CD4-positive, alpha-beta T cell (primary cell): ENCODE results near the gene CCDC70. TPM values are rescaled to one million over a fixed set of nuclear protein-coding genes. Genes with fewer than 3 reads are reported as not detected.

Experiments used
- ATAC-seq: fragments of 200-7000 bp; cut with Tn5 transposase; one replicate; pipeline ENCODE4 v1.10.0; 2022; ENCODE audit warnings: mild to moderate bottlenecking; ENCODE audit not compliant: poor library complexity
- CTCF ChIA-PET: fragments of 350-600 bp; sonication (Branson Sonifier 250); formaldehyde crosslinking; loops from one replicate; lab custom pipeline; 2021; ENCODE audit warnings: antibody characterized with exemption, inconsistent platforms; lab: Charles Lee
- POLR2A ChIA-PET: fragments of 350-600 bp; sonication (Branson Sonifier 250); formaldehyde crosslinking; loops from one replicate; lab custom pipeline; 2021; ENCODE audit warnings: antibody characterized with exemption, inconsistent platforms; lab: Charles Lee
- DNase-seq, 14 experiments: peaks; one replicate each; pipeline ENCODE4 v3.0.0-alpha.2; 2013 to 2020; ENCODE audit warnings: mixed read lengths in 2 of 14
- H3K27ac ChIP-seq, 2 donors: one replicate each; pipeline versions ENCODE4 v1.5.1 to v1.7.0; 2013; ENCODE audit warnings: low read length in 2 of 2, low read depth in 1 of 2, mild to moderate bottlenecking in 1 of 2
- H3K27me3 ChIP-seq, 2 experiments: 1 replicate in 1 of 2; 2 replicates in 1 of 2; pipeline versions ENCODE4 v1.6.1 to v1.7.0; 2013; ENCODE audit warnings: low read length in 2 of 2, control low read depth in 1 of 2, mild to moderate bottlenecking in 1 of 2, moderate library complexity in 1 of 2; ENCODE audit not compliant: insufficient read depth in 2 of 2, control insufficient read depth in 1 of 2
- H3K36me3 ChIP-seq: one replicate; pipeline ENCODE4 v1.6.1; 2013; ENCODE audit warnings: low read length, control low read depth; ENCODE audit not compliant: insufficient read depth
- H3K4me1 ChIP-seq: one replicate; pipeline ENCODE4 v1.6.1; 2013; ENCODE audit warnings: low read length, control low read depth; ENCODE audit not compliant: insufficient read depth
- H3K4me3 ChIP-seq: one replicate; pipeline ENCODE4 v1.5.1; 2013; ENCODE audit warnings: mild to moderate bottlenecking, low read length, moderate library complexity
- H3K9me3 ChIP-seq, 2 experiments: 1 replicate in 1 of 2; 2 replicates in 1 of 2; pipeline versions ENCODE4 v1.6.1 to v1.7.0; 2013; ENCODE audit warnings: low read length in 2 of 2, mild to moderate bottlenecking in 2 of 2, control low read depth in 1 of 2, moderate library complexity in 1 of 2; ENCODE audit not compliant: control insufficient read depth in 1 of 2, insufficient read depth in 1 of 2
- H3K27ac Mint-ChIP-seq: one replicate; pipeline ENCODE4 v1.8.0; 2020; ENCODE audit warnings: mixed read lengths
- H3K27me3 Mint-ChIP-seq: one replicate; pipeline ENCODE4 v1.8.0; 2021; ENCODE audit warnings: mixed read lengths
- H3K36me3 Mint-ChIP-seq: one replicate; pipeline ENCODE4 v1.8.0; 2021; ENCODE audit warnings: low read depth, mixed read lengths
- H3K4me1 Mint-ChIP-seq: one replicate; pipeline ENCODE4 v1.8.0; 2021; ENCODE audit warnings: low read depth, mixed read lengths
- H3K4me3 Mint-ChIP-seq: one replicate; pipeline ENCODE4 v1.8.0; 2020; ENCODE audit warnings: mild to moderate bottlenecking, mixed read lengths
- H3K9me3 Mint-ChIP-seq: one replicate; pipeline ENCODE4 v1.8.0; 2020; ENCODE audit warnings: mixed read lengths
- intact Hi-C, 2 experiments: fragments of 100-400 bp; cut with DNase I in 1 of 2; cut with micrococcal nuclease in 1 of 2; formaldehyde crosslinking; loops; one replicate each; pipeline versions ENCODE4 v1.15.1 to v1.9.0; 2023 to 2025; cut with DNase I, micrococcal nuclease
- total RNA-seq, 174 experiments: library from RNA in 2 of 174; stranded (reverse) in 2 of 174; gene quantifications; one replicate each; pipeline ENCODE4 v1.2.3 and lab custom pipeline; 2021 to 2026
- TF ChIP-seq, protein P1 (sequence below): fragments of 200-600 bp; IDR thresholded peaks from one replicate; pipeline ENCODE4 v1.8.0; 2022; ENCODE audit warnings: antibody characterized with exemption, mild to moderate bottlenecking

Gene CCDC70
- total RNA-seq, 2 experiments from 2014 or later: not detected

DNA sequence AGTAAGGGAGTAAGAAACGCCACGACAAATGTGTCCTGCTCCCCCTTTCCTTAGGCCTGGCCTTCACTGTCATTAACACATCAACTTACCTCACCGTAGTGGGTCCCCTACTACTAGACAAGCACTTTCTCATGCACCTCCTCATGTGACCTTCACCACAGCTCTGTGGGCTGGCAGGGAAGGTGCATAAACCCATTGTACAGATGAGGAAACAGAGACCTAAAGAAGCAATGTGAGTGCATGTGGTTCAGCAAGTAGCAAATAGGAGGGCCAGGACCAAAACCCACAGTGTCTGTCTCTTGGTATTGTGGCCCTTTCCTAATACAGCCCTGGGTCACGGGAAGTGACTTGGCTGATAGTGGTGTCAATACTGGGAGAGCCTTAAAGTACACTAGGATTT, 5.3 kb downstream of the CCDC70 start:
- H3K9me3 ChIP-seq: no peaks in the 10 kb centered on the region
- H3K27ac Mint-ChIP-seq: no peak overlapping the region
- no peaks in the 10 kb centered on the region for H3K4me1 ChIP-seq
- ChIA-PET CTCF (no interaction called here), POLR2A (no interaction called here)
- DNase-seq: no peak
- intact Hi-C loops: no loop called here
- H3K36me3 ChIP-seq: no peaks in the 10 kb centered on the region
- H3K27me3 ChIP-seq: no peaks in the 10 kb centered on the region
- TF ChIP-seq, protein P1, sequence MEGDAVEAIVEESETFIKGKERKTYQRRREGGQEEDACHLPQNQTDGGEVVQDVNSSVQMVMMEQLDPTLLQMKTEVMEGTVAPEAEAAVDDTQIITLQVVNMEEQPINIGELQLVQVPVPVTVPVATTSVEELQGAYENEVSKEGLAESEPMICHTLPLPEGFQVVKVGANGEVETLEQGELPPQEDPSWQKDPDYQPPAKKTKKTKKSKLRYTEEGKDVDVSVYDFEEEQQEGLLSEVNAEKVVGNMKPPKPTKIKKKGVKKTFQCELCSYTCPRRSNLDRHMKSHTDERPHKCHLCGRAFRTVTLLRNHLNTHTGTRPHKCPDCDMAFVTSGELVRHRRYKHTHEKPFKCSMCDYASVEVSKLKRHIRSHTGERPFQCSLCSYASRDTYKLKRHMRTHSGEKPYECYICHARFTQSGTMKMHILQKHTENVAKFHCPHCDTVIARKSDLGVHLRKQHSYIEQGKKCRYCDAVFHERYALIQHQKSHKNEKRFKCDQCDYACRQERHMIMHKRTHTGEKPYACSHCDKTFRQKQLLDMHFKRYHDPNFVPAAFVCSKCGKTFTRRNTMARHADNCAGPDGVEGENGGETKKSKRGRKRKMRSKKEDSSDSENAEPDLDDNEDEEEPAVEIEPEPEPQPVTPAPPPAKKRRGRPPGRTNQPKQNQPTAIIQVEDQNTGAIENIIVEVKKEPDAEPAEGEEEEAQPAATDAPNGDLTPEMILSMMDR: no peak
- ATAC-seq: no peak
- peaks cover 4% of the 10 kb centered on the region for H3K27me3 Mint-ChIP-seq
- H3K4me3 ChIP-seq: no peak overlapping the region
- H3K4me3 Mint-ChIP-seq: no peak overlapping the region
- no peak overlapping the region for H3K27ac ChIP-seq
- H3K36me3 Mint-ChIP-seq: no peaks in the 10 kb centered on the region
- no peaks in the 10 kb centered on the region for H3K9me3 Mint-ChIP-seq
- H3K4me1 Mint-ChIP-seq: peaks cover 7% of the 10 kb centered on the region

DNA sequence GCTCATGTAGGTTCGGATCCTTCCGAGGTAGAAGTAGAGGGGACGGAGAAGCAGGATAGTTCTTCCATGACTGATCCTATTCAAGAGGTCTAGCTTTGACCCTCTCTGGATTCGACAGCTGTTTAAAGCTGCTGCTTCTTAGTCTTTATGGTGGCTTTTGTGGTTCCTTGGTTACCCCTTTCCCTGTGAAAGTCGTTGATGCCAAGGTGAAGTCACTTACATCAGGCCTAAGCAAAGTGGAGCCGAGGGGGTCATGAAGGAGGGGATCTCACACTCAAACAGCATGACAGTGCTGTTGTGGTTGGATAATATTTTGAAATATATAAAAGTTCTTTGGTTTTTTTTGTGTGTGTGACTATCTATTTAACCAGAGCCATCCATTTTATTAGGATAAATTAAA, 8.1 kb downstream of the CCDC70 start:
- H3K9me3 Mint-ChIP-seq: no peaks in the 10 kb centered on the region
- peaks cover 4% of the 10 kb centered on the region for H3K27me3 Mint-ChIP-seq
- no peaks in the 10 kb centered on the region for H3K4me1 Mint-ChIP-seq
- Histone ChIP-seq H3K9me3 (no peaks in the 10 kb centered on the region), H3K4me1 (no peaks in the 10 kb centered on the region), H3K27me3 (no peaks in the 10 kb centered on the region), H3K36me3 (no peaks in the 10 kb centered on the region), H3K27ac (no peak overlapping the region), H3K4me3 (no peak overlapping the region)
- CTCF ChIA-PET: interaction anchor here (1.4 kb wide), 1 partner anchor 258 kb away, joined by 5 read pairs; no protein-coding TSS in a partner anchor
- ATAC-seq (no peak), DNase-seq (no peak)
- H3K36me3 Mint-ChIP-seq: no peaks in the 10 kb centered on the region
- H3K27ac Mint-ChIP-seq: no peak overlapping the region
- intact Hi-C loops: no loop called here
- TF ChIP-seq, protein P1: no peak
- POLR2A ChIA-PET: no interaction called here
- H3K4me3 Mint-ChIP-seq: no peak overlapping the region

DNA sequence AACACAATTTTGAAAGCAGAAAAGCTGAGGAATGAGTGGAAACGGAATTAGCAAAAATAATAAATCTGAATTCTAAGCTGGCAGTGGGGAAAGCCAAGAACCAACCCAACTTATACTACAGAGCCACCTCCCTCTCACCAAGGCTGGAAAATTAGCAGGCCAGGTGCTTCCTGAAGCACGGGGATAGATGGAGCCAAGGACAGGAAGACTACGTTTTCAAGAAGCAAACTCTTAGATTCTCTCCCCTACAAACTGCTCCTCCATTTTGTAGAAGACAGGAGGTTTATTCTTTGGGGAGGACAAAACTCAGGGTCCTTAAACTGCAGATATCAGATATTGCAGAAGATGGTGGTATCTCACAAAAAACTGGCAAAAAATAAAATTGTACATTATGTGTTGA, 8.8 kb downstream of the CCDC70 start:
- TF ChIP-seq, protein P1: no peak
- CTCF ChIA-PET: no interaction called here
- no peak overlapping the region for H3K27ac Mint-ChIP-seq

More for the DNA sequence above, 8.8 kb downstream of the CCDC70 start:
- Mint-ChIP-seq H3K4me3 (no peak overlapping the region), H3K9me3 (no peaks in the 10 kb centered on the region), H3K4me1 (no peaks in the 10 kb centered on the region), H3K36me3 (no peaks in the 10 kb centered on the region), H3K27me3 (peaks cover 4% of the 10 kb centered on the region)
- intact Hi-C loops: no loop called here
- DNase-seq (no peak), ATAC-seq (no peak)
- Histone ChIP-seq H3K27ac (no peak overlapping the region), H3K27me3 (no peaks in the 10 kb centered on the region), H3K9me3 (no peaks in the 10 kb centered on the region), H3K36me3 (no peaks in the 10 kb centered on the region), H3K4me1 (no peaks in the 10 kb centered on the region), H3K4me3 (no peak overlapping the region)
- POLR2A ChIA-PET: no interaction called here
